Measurements from ENCODE around the gene ATP11B. TPM values are rescaled to one million over a fixed set of nuclear protein-coding genes. Genes with fewer than 3 reads are reported as not detected.

Gene ATP11B
- total RNA-seq, 1 donor from 2014 or later, result 46.2 TPM

- peaks cover 6% of the 10 kb centered on the region for H3K36me3 Mint-ChIP-seq (ENCODE audit: low read depth)
- H3K9me3 Mint-ChIP-seq, result peaks cover 4% of the 10 kb centered on the region
- no peaks in the 10 kb centered on the region for H3K4me1 Mint-ChIP-seq
- H3K4me3 Mint-ChIP-seq, result no peak overlapping the region
- DNase-seq (ENCODE audit: low read depth, low spot score), result no peak
- H3K27me3 Mint-ChIP-seq (ENCODE audit: low read depth), result no peaks in the 10 kb centered on the region
- TF ChIP-seq, protein P1, sequence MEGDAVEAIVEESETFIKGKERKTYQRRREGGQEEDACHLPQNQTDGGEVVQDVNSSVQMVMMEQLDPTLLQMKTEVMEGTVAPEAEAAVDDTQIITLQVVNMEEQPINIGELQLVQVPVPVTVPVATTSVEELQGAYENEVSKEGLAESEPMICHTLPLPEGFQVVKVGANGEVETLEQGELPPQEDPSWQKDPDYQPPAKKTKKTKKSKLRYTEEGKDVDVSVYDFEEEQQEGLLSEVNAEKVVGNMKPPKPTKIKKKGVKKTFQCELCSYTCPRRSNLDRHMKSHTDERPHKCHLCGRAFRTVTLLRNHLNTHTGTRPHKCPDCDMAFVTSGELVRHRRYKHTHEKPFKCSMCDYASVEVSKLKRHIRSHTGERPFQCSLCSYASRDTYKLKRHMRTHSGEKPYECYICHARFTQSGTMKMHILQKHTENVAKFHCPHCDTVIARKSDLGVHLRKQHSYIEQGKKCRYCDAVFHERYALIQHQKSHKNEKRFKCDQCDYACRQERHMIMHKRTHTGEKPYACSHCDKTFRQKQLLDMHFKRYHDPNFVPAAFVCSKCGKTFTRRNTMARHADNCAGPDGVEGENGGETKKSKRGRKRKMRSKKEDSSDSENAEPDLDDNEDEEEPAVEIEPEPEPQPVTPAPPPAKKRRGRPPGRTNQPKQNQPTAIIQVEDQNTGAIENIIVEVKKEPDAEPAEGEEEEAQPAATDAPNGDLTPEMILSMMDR (conservative IDR thresholded peaks at IDR 0.05), result no peak
- peak overlapping the region; percentile 19 for H3K27ac Mint-ChIP-seq (ENCODE audit: unreplicated experiment)
Observed at GRCh38 chr3:182895513-182896112, 102.3 kb downstream of the ATP11B start.

GRCh38 chr3:182896553-182896952 lies 103.2 kb downstream of the ATP11B start:
- no peak overlapping the region for H3K4me3 Mint-ChIP-seq
- H3K27me3 Mint-ChIP-seq (ENCODE audit: low read depth), result no peaks in the 10 kb centered on the region
- TF ChIP-seq, protein P1 (conservative IDR thresholded peaks at IDR 0.05), result no peak
- no peak for DNase-seq (ENCODE audit: low read depth, low spot score)
- H3K9me3 Mint-ChIP-seq, result peaks cover 4% of the 10 kb centered on the region
- H3K36me3 Mint-ChIP-seq (ENCODE audit: low read depth), result peaks cover 6% of the 10 kb centered on the region
- H3K4me1 Mint-ChIP-seq, result no peaks in the 10 kb centered on the region
- no peak overlapping the region for H3K27ac Mint-ChIP-seq (ENCODE audit: unreplicated experiment)

DNA sequence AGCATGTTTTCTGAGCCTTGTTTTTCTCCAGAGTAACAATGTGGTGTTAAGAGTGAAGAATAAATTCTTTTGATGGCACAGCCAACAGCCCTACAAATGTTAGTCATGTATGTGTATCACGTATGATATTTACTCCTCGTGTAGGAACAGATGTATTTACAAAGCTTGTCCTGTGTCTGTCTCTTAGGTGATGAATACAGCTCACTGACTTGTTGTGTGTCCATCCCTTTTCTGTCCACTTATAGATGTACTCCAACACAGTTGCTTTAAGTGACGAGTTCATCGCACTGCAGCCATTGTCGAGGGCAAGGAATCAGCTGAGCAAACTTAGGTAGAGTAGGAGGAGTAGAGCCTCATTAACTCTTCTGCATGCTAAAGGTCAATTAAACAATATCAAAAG lies 108.9 kb downstream of the ATP11B start:
- Mint-ChIP-seq H3K4me3 (no peak overlapping the region), H3K36me3 (ENCODE audit: low read depth) (no peaks in the 10 kb centered on the region), H3K9me3 (no peaks in the 10 kb centered on the region), H3K27me3 (ENCODE audit: low read depth) (no peaks in the 10 kb centered on the region), H3K27ac (ENCODE audit: unreplicated experiment) (no peak overlapping the region), H3K4me1 (peaks cover 4% of the 10 kb centered on the region)
- no peak for DNase-seq (ENCODE audit: low read depth, low spot score)
- TF ChIP-seq, protein P1 (conservative IDR thresholded peaks at IDR 0.05), result no peak

GRCh38 chr3:182904164-182904563 lies 110.9 kb downstream of the ATP11B start:
- H3K4me3 Mint-ChIP-seq, result no peak overlapping the region
- DNase-seq (ENCODE audit: low read depth, low spot score), result no peak
- H3K27ac Mint-ChIP-seq (ENCODE audit: unreplicated experiment), result no peak overlapping the region
- no peaks in the 10 kb centered on the region for H3K36me3 Mint-ChIP-seq (ENCODE audit: low read depth)
- peaks cover 4% of the 10 kb centered on the region for H3K4me1 Mint-ChIP-seq
- H3K27me3 Mint-ChIP-seq (ENCODE audit: low read depth), result no peaks in the 10 kb centered on the region
- H3K9me3 Mint-ChIP-seq, result no peaks in the 10 kb centered on the region
- TF ChIP-seq, protein P1 (conservative IDR thresholded peaks at IDR 0.05), result peak; percentile 43

DNA sequence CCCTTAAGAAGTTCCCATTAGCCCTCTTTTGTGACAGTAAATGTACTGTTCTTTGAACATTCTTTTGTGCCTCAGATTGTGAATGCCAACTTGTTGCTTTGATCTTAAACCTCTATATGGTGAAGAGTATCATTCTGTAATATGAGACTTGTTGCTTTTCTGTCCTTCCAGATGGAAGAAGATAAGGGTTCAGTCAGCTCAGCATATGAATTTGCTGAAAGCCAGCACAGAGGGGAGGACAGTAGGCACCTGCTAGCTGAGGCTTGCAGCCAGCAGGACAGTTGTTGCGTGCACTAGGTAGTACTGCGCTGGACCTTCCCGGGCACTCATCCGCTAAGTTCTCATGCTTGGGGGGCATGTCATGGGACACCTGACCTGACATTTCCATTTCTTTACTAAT lies 112.3 kb downstream of the ATP11B start:
- no peaks in the 10 kb centered on the region for H3K9me3 Mint-ChIP-seq
- no peak overlapping the region for H3K27ac Mint-ChIP-seq (ENCODE audit: unreplicated experiment)
- peaks cover 4% of the 10 kb centered on the region for H3K4me1 Mint-ChIP-seq
- TF ChIP-seq, protein P1 (conservative IDR thresholded peaks at IDR 0.05), result no peak
- H3K4me3 Mint-ChIP-seq, result no peak overlapping the region
- H3K36me3 Mint-ChIP-seq (ENCODE audit: low read depth), result no peaks in the 10 kb centered on the region
- DNase-seq (ENCODE audit: low read depth, low spot score), result no peak
- no peaks in the 10 kb centered on the region for H3K27me3 Mint-ChIP-seq (ENCODE audit: low read depth)

All from neural crest cell (in vitro differentiated cells).